Large intestine (tissue), 3 donors: ENCODE data around the gene IGF2BP2. TPM values are rescaled to one million over a fixed set of nuclear protein-coding genes. Genes with fewer than 3 reads are reported as not detected.
"Not testable (repeated sequence)": the region's sequence is repeated elsewhere in the genome, so short reads cannot be mapped to it uniquely, and the experiment has no call there.

Source experiments
- DNase-seq, 2 donors: peaks; one replicate each; pipeline versions ENCODE4 v3.0.0 to v3.0.0-alpha.2; 2013
- H3K27ac ChIP-seq: one replicate; pipeline ENCODE4 v1.5.1; 2013; ENCODE audit warnings: low read length
- H3K27me3 ChIP-seq: 2 replicates; pipeline ENCODE4 v1.6.1; 2013; ENCODE audit warnings: low read length; ENCODE audit not compliant: control insufficient read depth, insufficient read depth
- H3K36me3 ChIP-seq: 2 replicates; pipeline ENCODE4 v1.6.1; 2013; ENCODE audit warnings: low read length; ENCODE audit not compliant: control insufficient read depth, insufficient read depth
- H3K4me1 ChIP-seq: one replicate; pipeline ENCODE4 v1.6.1; 2013; ENCODE audit warnings: low read length; ENCODE audit not compliant: control insufficient read depth, insufficient read depth
- H3K4me3 ChIP-seq: one replicate; pipeline ENCODE4 v1.5.1; 2013; ENCODE audit warnings: low read length
- H3K9me3 ChIP-seq: one replicate; pipeline ENCODE4 v1.6.1; 2013; ENCODE audit warnings: mild to moderate bottlenecking, low read depth, low read length, moderate library complexity; ENCODE audit not compliant: control insufficient read depth
- WGBS: methylation state at CpG from one replicate; pipeline ENCODE4 v1.1.5; 2013; ENCODE audit warnings: low lambda C conversion rate; ENCODE audit not compliant: insufficient coverage; 5-methylcytosine and 5-hydroxymethylcytosine counted together
- polyA plus RNA-seq: library from polyadenylated mRNA; unstranded; fragments of 120-200 nt; gene quantifications from one replicate; pipeline ENCODE4 v1.2.1, GENCODE V29; 2013

The IGF2BP2 gene
- polyA plus RNA-seq, 1 donor, result 87.7 TPM

DNA sequence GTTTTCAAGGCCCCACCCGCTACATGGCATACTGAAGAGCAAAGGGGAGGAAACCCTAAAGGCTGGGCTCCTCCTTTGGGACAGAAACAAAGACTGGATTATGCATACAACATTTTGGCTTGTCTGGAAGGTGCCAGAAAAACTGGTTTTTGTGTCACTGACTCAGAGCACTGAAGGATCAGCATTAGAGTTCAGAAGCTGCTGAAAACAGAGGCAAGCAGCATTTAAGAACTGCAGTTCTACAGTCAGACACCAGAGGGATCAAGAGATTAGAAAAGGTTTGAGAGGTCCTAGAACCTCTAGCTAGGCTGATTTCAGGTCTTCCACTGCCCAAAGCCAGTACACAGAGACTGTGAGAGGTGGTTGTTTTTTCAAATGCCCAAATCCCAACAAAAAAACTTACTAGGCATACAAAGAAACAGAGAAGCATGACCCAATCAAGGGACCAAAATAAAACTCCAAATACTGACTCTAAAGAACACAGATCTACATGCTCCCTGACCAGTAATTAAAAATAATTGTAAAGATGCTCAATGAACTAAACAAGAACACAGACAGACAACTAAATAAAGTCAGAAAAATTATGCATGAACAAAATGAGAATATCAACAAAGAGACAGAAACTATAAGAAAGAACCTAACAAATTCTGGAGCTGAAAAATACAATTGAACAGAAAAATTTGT, 147.6 kb downstream of the IGF2BP2 start:
- Histone ChIP-seq H3K27me3 (no peaks in the 10 kb centered on the region), H3K4me1 (no peaks in the 10 kb centered on the region), H3K36me3 (peaks cover 61% of the 10 kb centered on the region), H3K27ac (no peak overlapping the region), H3K4me3 (no peak overlapping the region), H3K9me3 (peaks cover 2% of the 10 kb centered on the region)
- WGBS, result no CpG with 5 or more reads among the region's 1 CpG
- peak; percentile 42 for DNase-seq

DNA sequence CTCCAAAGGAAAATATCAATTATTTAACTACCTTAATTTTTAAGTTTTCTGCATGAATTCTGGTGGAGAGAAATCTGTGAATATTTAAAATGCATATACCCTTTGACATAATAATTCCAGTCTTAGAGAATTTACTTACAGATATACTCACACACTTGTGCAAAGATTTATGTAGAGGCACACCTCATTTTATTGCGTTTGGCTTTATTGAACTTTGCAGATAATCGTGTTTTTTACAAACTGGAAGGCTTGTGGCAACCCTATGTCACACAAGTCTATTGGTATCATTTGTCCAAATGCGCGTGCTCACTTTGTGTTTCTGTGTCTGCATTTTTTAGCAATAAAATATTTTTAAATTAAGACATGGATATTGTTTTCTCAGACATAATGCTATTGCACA, 157.3 kb downstream of the IGF2BP2 start:
- H3K4me3 ChIP-seq, result no peak overlapping the region
- no peaks in the 10 kb centered on the region for H3K27me3 ChIP-seq
- peaks cover 4% of the 10 kb centered on the region for H3K9me3 ChIP-seq
- H3K27ac ChIP-seq, result no peak overlapping the region
- no peaks in the 10 kb centered on the region for H3K4me1 ChIP-seq
- H3K36me3 ChIP-seq, result peaks cover 62% of the 10 kb centered on the region
- no peak for DNase-seq
- no CpG with 5 or more reads among the region's 4 CpGs for WGBS

DNA sequence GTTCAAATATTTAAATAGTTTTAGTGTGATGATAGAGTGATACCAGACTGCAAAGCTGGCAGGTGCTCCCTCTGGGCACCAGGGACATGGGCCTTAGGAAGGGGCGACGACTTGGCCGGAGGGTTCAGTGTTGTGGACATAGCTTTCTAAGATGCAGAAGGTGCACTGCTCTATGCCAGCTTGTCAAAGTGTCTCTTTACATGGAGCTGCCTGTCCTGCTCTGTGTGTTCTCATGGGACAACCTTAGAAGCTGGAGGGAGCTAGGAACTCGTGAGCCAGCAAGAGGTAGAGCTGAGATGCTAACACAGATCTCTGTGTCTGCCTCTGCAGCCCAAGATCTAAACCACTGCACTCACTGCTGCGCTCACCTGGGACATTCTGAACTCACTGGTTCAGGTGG, 160.9 kb downstream of the IGF2BP2 start:
- DNase-seq, result no peak
- peaks cover 44% of the 10 kb centered on the region for H3K36me3 ChIP-seq
- H3K9me3 ChIP-seq, result peaks cover 4% of the 10 kb centered on the region
- peaks cover 3% of the 10 kb centered on the region for H3K4me1 ChIP-seq
- no peaks in the 10 kb centered on the region for H3K27me3 ChIP-seq
- WGBS, result no CpG with 5 or more reads among the region's 5 CpGs
- no peak overlapping the region for H3K4me3 ChIP-seq
- H3K27ac ChIP-seq, result no peak overlapping the region

DNA sequence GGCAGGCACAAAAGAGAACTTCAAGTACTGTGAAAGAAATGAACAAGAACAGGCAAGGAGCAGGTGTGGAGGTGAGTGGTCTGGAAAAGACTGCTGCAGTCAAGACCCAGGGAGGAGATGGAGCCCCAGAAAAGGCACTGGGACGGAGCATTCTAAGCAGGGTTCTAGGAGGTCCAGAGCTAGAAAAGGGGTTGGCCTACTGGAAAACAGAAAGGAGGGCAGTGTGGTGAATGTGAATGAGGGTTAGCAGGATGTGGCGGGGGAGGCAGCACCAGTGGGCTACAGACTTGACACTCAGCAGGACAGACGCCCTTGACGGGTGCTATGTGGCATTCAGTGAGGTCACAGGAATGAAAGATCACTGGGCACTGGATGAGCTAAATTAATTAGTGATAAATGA, 163.1 kb downstream of the IGF2BP2 start:
- Histone ChIP-seq H3K27me3 (no peaks in the 10 kb centered on the region), H3K4me1 (peaks cover 3% of the 10 kb centered on the region), H3K36me3 (peaks cover 57% of the 10 kb centered on the region), H3K4me3 (no peak overlapping the region), H3K9me3 (peaks cover 4% of the 10 kb centered on the region), H3K27ac (no peak overlapping the region)
- WGBS, result 86% methylated on average over 1 of the region's 4 CpGs
- no peak for DNase-seq

DNA sequence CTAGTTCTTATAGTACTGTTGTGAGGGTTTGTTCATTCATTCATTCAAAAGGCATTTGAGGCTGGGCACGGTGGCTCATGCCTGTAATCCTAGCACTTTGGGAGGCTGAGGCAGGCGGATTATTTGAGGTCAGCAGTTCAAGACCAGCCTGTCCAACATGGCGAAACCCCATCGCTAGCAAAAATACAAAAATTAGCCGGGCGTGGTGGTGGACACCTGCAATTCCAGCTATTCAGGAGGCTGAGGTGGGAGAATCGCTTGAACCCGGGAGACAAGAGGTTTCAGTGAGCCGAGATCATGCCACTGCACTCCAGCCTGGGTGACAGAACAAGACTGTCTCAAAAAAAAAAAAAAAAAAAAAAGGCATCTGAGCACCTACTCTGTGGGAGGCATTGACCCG, 163.5 kb downstream of the IGF2BP2 start:
- H3K9me3 ChIP-seq, DNase-seq, H3K27ac ChIP-seq, H3K27me3 ChIP-seq, H3K4me3 ChIP-seq, H3K4me1 ChIP-seq: not testable (repeated sequence)
- H3K36me3 ChIP-seq, result peaks cover 62% of the 10 kb centered on the region
- 100% methylated on average over 1 of the region's 10 CpGs for WGBS

DNA sequence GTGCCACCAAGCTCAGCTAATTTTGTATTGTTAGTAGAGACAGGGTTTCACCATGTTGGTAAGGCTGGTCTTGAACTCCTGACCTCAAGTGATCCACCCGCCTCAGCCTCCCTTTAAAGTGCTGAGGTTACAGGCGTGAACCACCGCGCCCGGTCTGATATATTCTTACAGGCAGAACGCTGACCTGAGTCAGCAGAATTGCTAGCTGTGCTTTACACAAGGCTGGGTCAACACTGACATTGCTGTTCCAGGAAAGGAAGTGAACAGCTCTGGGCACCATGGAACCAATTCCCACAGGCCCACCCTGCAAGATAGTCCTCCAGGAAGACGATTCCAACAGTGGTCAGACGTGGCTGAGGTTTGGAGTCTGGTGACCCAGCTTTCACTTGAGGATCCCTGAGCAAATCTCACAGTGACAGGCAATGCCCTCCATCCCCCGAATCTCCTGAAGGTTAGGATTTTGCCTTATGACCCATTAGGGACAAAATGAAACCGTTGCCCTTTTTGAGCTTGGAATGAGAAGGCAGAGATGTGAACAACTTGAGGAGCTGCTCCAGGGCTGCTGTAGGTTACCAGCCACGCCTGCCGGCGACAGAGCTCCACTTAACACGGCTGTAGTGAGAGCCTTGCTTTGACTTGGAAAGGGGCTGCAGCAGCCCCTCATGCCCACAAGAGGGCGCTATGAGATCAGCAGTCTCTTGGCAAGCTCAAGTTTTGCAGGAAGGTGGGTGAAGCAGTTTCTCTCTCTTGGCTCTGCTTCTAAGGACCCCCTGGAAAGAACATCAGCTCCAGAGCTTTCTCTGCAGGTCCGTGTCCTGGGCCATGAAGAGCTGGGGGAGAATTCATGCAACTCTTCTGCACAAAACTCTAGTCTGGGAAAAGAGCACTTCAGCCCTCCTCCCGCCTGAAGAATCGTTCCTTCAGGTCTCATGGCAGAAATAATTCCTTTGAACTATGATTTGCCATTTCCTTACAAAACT, 164.6 kb downstream of the IGF2BP2 start:
- no peaks in the 10 kb centered on the region for H3K27me3 ChIP-seq
- H3K36me3 ChIP-seq, result peaks cover 67% of the 10 kb centered on the region
- H3K4me1 ChIP-seq, result peaks cover 3% of the 10 kb centered on the region
- peaks cover 1% of the 10 kb centered on the region for H3K9me3 ChIP-seq
- peak; percentile 65 to 72 for DNase-seq
- no peak overlapping the region for H3K4me3 ChIP-seq
- no peak overlapping the region for H3K27ac ChIP-seq
- 87% methylated on average over 4 of the region's 18 CpGs for WGBS

DNA sequence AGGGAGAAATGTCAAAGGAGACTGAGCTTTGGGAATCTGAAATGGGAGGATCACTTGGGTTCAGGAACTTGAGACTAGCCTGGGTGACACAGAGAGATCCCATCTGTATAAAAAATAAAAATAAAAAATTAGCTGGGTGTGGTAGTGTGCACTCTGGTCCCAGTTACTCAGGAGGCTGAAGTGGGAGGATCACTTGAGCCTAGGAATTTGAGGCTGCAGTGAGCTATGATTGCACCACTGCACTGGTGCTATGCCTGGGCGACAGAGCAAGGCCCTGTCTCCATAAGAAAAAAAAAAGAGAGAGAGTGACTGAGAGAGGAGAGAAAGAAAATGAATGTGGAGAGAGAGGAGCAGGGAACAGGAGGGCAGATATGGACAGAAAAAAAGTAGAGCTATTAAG, 165.9 kb downstream of the IGF2BP2 start:
- peaks cover 69% of the 10 kb centered on the region for H3K36me3 ChIP-seq
- no peaks in the 10 kb centered on the region for H3K27me3 ChIP-seq
- no peaks in the 10 kb centered on the region for H3K9me3 ChIP-seq
- 100% methylated on average over 1 of the region's 1 CpG for WGBS
- no peak overlapping the region for H3K4me3 ChIP-seq
- peaks cover 3% of the 10 kb centered on the region for H3K4me1 ChIP-seq
- no peak for DNase-seq
- no peak overlapping the region for H3K27ac ChIP-seq

DNA sequence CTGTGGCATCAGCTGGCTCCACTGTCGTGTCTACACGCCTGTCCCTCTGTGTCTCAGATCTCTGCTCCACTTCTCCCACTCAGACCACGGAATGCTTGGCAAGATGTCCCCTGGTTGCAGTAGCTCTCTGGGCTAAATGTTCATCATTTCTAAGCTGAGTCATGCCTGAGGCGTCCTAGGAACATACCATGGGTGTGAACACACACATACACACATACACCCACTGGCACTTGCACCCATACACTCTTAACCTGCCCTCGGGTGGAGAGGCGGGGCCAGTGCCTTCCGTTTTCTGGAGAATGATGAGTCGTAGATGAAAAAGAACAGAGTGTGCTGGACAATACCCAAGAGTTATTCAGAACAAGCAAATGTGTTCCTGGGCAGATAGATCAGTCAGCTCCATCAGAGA, 166.3 kb downstream of the IGF2BP2 start:
- no peak overlapping the region for H3K27ac ChIP-seq
- peaks cover 70% of the 10 kb centered on the region for H3K36me3 ChIP-seq
- no peak for DNase-seq
- H3K4me3 ChIP-seq, result no peak overlapping the region
- WGBS, result no CpG with 5 or more reads among the region's 8 CpGs
- no peaks in the 10 kb centered on the region for H3K27me3 ChIP-seq
- H3K9me3 ChIP-seq, result no peaks in the 10 kb centered on the region
- H3K4me1 ChIP-seq, result peaks cover 3% of the 10 kb centered on the region

DNA sequence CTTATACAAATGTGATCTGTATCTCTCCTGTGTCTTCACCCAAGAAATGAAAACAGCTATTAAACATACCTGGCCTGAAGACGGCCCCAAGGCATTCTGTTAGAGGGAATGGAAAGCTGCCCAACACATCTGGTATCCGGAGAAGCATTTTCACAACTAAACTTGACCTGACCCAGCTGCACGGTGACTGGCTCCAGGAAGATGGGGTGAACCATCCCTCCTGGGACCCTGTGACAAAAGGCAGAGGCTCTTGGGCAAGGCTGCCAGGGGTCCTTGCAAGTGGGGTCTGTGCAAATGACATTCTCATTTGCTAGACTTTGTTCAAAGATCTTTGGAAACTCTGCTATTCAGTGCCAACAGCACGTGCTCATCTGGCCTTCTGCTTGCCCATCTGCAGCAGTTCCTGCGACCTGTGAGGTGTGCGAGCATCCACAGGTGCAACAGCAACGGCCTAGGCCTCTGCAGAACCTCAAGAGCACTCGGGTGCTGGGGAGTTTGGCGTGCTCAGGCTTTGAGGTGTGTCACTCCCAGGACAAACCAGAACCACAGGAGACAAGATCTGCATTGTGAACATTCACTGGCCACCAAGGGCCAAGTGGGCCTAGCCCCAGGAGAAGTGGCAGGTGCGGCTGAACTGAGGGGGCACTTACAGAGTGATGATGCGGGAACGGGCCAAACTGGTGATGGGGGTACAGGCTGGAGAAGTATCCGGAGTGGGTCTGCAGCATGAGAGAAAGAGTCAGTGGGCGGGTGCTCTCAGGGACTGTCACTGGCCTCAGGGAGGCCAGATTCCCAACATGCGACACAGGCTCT, 166.9 kb downstream of the IGF2BP2 start:
- Histone ChIP-seq H3K9me3 (no peaks in the 10 kb centered on the region), H3K4me3 (no peak overlapping the region), H3K27me3 (no peaks in the 10 kb centered on the region), H3K27ac (no peak overlapping the region), H3K36me3 (peaks cover 68% of the 10 kb centered on the region), H3K4me1 (peaks cover 3% of the 10 kb centered on the region)
- no CpG with 5 or more reads among the region's 15 CpGs for WGBS
- no peak for DNase-seq

DNA sequence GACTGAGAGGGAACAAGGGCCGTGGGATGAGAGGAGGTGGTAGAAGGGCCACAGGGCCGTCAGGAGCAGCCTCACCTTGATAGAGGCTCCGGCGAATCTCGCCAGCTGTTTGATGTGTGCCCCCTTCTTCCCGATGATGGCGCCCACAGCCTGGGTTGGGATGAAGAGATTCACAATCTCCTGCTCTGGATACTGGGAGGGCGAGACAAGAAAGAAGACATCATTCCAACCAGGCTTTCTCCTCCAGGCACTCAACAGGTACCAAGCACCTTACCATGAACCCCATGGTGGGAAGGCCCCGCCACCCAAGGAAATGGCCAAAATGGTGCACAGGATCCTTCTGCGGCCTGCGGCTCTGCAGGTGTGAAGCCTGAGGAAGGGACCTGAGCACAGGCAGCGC, 167.6 kb downstream of the IGF2BP2 start:
- WGBS, result no CpG with 5 or more reads among the region's 12 CpGs
- Histone ChIP-seq H3K4me3 (no peak overlapping the region), H3K9me3 (no peaks in the 10 kb centered on the region), H3K4me1 (peaks cover 3% of the 10 kb centered on the region), H3K27ac (no peak overlapping the region), H3K36me3 (peaks cover 72% of the 10 kb centered on the region), H3K27me3 (no peaks in the 10 kb centered on the region)
- DNase-seq, result no peak
